Measurements from ENCODE around the gene EPHA2.
"Not testable (repeated sequence)": the region's sequence is repeated elsewhere in the genome, so short reads cannot be mapped to it uniquely, and the experiment has no call there.

EPHA2 gene

GRCh38 chr1:16183765-16184556 is 28.1 kb upstream of the EPHA2 start:
- no peak for DNase-seq

- no peak for DNase-seq
These were observed 27.3 kb upstream of the EPHA2 start for GRCh38 chr1:16183179-16183578.

- no peak for DNase-seq
These were observed 26.2 kb upstream of the EPHA2 start for GRCh38 chr1:16181887-16182719.

- no peak for DNase-seq
These were observed 24.5 kb upstream of the EPHA2 start for GRCh38 chr1:16180291-16180824.

- no peak for DNase-seq
These were observed 23.0 kb upstream of the EPHA2 start for GRCh38 chr1:16178596-16179497.

- no peak for DNase-seq
These were observed 21.4 kb upstream of the EPHA2 start for GRCh38 chr1:16177306-16177705.

GRCh38 chr1:16176653-16177052 is 20.8 kb upstream of the EPHA2 start:
- no peak for DNase-seq

GRCh38 chr1:16175610-16176553 is 20.0 kb upstream of the EPHA2 start:
- DNase-seq, result no peak

GRCh38 chr1:16174886-16175598 is 19.2 kb upstream of the EPHA2 start:
- no peak for DNase-seq

- no peak for DNase-seq
These were observed 18.5 kb upstream of the EPHA2 start for GRCh38 chr1:16174261-16174868.

- no peak for DNase-seq
These were observed 17.8 kb upstream of the EPHA2 start for GRCh38 chr1:16173447-16174260.

- no peak for DNase-seq
These were observed 17.1 kb upstream of the EPHA2 start for GRCh38 chr1:16172964-16173446.

- no peak for DNase-seq
These were observed 16.5 kb upstream of the EPHA2 start for GRCh38 chr1:16172218-16172830.

GRCh38 chr1:16171314-16172151 is 15.7 kb upstream of the EPHA2 start:
- no peak for DNase-seq

- DNase-seq, result no peak
These were observed 14.4 kb upstream of the EPHA2 start for GRCh38 chr1:16170283-16170673.

- DNase-seq, result peak; percentile 48 to 50
These were observed 12.9 kb upstream of the EPHA2 start for GRCh38 chr1:16168622-16169360.

GRCh38 chr1:16168144-16168495 is 12.3 kb upstream of the EPHA2 start:
- not testable (repeated sequence) for DNase-seq

Data from activated T-cell treated with anti-CD3 and anti-CD28 coated beads, Interleukin-2, amount 50 U/mL, for 48 hours (primary cell).